Anterior cingulate cortex (tissue), 58 donors: ENCODE measurements around the gene GLIS1.

Source experiments
- DNase-seq, 58 donors: peaks; one replicate each; lab custom pipeline; 2025; lab: John Stamatoyannopoulos, UW

The GLIS1 gene

GRCh38 chr1:53737648-53738204 is 1.2 kb downstream of the GLIS1 start:
- no peak for DNase-seq

DNA sequence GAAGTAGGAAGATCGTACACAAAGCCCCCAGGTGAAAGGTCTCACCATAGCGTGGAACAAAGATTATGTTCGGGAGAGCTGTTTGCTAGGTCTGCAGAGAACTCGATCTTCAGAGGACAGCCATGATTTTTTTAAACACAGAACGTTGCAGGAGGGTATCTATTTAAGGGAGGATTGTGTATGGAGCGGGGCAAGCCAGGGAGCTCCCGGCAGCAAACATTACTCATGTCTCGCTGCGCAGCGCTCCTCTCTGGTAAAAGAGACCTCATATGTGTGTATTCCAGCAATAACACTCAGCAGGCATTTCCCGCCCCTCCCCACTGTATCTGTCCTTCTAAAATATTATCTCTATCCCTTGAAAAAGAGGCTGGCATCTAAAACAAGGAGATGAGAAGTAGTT is 2.7 kb downstream of the GLIS1 start:
- DNase-seq: no peak

DNA sequence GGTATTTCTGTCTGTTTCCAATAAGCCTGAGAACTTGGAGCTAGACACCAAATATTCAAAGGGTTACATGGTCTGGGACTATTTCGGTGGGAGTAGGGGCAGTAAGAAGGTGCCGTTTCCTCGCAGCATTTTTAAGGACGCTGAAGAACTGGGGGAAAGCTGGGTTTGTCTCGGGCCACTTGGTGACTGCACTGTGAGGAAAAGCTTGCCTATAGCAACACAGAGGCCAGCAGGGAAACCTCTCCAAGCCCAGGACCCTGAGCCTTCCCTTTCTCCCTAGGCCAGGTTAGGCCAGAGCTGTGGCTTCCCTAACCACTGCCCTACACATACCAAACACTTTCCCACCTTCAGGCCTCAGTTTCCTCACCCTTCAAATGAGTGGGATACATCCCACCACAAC is 3.3 kb downstream of the GLIS1 start:
- no peak for DNase-seq

GRCh38 chr1:53735261-53735660 is 3.7 kb downstream of the GLIS1 start:
- no peak for DNase-seq

- DNase-seq: no peak
Measured at GRCh38 chr1:53734650-53735211, 4.2 kb downstream of the GLIS1 start.

GRCh38 chr1:53733975-53734649 is 4.9 kb downstream of the GLIS1 start:
- no peak for DNase-seq

DNA sequence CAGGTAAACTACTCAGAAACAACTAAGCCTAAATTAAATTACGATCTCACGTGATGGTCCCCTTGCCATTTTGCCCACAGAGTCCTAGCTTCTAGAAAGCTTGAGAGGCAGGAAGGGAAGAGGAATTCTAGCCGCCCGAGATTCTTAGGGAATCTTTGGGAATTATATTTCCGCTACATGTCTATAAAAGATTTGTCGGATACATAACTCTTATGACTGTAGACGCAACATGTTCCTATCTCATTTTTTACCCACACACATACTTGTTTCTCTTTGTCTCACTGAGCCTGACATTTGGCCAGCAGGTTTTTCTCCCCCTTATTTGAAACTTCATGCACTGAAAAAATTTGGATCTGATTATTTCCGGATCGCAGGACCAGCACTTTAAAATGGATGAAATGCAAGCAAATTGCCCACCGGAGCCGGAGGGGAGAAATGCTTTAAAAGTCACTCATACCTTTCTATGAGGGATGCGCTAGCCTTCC is 5.5 kb downstream of the GLIS1 start:
- no peak for DNase-seq

- no peak for DNase-seq
Measured at GRCh38 chr1:53732912-53733317, 6.0 kb downstream of the GLIS1 start.

GRCh38 chr1:53732409-53732808 is 6.6 kb downstream of the GLIS1 start:
- no peak for DNase-seq

GRCh38 chr1:53731779-53732305 is 7.1 kb downstream of the GLIS1 start:
- no peak for DNase-seq

DNA sequence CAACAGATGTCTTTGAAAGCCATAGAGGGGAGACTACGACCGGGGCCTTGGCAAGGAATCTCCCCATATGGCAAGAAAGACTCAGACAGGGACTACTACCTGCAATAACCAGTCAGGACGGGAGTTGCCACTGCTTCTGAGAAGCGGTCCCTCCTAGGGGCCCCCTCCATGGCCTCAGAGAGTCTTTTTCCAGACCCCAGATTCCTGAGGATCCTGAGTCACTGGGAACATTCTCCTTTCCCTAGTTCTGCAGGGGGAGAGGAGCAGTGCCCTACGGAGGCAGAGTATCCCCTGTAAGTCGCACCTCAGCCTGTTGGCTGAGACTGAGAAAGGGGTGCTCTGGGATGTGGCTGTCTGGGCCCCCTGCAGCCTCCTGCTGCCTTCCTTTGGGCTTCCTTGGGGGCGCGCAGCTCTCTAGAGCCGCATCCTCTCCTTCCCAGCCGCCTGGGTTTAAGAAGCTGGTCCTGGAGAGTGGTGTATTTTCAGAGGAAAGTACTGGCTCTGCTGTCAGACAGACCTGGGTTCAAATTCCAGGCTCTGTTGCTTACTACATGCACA is 7.8 kb downstream of the GLIS1 start:
- no peak for DNase-seq

DNA sequence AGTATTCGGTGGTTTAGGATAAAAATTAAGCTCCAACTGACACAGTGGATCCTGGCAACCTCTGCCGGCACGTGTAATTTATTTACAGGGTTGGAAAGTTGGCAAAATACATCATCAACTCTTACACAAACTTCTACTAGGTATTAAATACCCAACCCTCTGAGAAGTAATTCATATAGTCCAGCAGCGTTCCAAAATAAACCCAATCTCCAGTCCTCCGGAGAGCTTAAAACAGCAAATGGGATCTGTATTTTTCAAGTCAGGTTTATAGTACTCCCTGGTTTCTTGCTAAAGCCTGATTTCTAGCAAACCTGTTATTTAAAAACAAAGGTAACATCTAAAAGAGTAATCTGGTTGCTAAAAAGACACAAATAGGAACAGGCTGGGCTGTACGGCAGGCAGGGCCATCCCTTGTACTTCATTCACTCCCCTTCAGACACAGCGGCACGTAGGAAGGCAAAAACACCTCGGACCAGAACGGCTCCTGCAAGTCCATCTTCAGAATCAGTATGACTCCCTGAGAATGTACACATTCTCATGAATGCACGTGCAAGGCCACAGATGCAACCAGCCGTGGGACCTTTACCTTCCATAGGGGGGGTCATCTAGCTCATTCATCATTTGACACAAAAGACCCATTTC is 8.6 kb downstream of the GLIS1 start:
- no peak for DNase-seq

- DNase-seq: no peak
Measured at GRCh38 chr1:53729456-53730223, 9.3 kb downstream of the GLIS1 start.

DNA sequence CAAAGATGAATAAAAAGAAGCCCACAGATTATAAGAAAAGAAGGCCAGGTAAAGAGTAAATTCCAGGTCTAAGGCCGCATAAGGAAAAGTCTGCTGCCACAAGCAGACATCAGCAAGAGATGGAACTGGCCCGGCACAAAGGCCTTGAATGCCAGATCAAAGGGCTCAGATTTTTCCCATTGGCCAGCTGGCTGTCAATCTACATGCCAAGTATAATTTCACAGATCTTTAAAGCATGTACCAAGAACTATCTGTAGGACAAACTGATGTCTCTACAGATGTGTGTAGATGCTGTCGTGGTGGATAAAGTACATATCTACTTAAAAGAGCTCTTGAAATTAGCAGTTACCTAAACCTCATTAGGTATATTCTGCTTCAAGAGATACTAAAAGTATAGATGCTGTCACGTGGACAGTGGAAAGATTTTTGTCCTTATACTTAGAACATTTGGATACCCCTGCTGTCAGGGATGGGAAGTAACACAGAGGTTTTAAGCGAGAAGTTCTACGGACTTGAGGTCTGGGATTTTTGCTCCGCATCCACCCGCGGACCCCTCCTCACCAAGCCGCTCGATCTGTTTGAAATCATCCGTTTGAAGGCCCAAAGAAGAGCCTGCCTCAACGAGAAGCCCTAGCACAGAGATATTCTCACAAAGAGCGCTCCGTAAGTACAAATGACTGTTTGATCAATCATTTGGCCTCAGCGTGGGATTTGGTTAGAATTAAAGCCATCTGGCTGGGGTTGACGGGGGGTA is 10.1 kb downstream of the GLIS1 start:
- DNase-seq: no peak

GRCh38 chr1:53728196-53728595 is 10.8 kb downstream of the GLIS1 start:
- DNase-seq: no peak

DNA sequence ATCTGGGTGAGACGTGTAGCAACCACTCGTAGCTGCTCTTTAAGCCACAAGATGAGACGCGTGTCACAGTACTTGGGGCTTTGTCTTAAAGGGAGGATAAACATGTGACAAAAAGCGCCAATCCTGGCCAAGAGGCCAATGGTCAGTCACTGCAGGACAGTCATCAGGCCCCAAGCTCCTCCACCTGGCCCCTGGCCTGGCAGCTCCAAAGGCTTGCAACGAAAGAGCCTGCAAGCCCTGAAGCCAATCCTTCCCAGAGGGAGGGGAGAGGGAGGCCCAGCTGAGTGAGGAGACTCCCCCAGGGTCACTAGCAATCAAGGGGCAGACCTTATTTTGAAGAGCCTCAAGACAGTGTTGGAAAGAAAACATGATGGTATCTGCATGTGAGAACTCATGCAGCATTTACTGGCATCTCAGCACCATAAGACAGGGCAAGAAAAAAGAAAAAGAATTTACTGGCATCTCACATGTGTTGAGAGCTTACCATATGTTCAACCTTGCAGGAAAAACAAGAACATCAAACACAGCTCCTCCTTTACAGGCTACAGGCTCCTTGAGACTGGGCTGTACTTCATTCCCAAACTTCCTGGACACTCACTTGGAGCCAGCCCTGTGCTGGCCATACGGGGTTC is 11.4 kb downstream of the GLIS1 start:
- DNase-seq: no peak

GRCh38 chr1:53726009-53726600 is 12.9 kb downstream of the GLIS1 start:
- no peak for DNase-seq

- no peak for DNase-seq
Measured at GRCh38 chr1:53725238-53725689, 13.7 kb downstream of the GLIS1 start.

DNA sequence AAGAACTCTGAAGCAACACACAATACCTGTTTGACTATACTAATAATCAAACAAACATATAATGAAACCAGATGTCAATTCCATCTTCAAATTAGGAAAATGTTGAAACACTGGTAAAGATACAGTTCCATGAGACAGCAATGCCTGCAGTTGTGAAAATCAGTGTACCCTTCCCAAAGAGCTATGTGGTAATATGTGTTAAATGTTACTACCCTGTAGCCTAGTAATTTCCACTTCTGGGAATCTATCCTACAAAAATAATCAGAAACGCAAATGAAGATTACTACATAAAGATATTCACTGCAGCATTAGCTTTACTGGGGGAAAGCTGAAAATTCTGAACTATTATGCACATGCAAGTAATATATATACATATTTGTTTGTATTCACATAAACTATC is 16.9 kb downstream of the GLIS1 start:
- no peak for DNase-seq
